OCI-M1 (cell line): ENCODE measurements around the gene CD302.
A peak's percentile ranks its signal among the peaks of the same experiment; 100 is the strongest.
"Not testable (repeated sequence)": the region's sequence is repeated elsewhere in the genome, so short reads cannot be mapped to it uniquely, and the experiment has no call there.

Source experiments
- DNase-seq: peaks from one replicate; lab custom pipeline; 2025; lab: John Stamatoyannopoulos, UW

The CD302 gene

DNA sequence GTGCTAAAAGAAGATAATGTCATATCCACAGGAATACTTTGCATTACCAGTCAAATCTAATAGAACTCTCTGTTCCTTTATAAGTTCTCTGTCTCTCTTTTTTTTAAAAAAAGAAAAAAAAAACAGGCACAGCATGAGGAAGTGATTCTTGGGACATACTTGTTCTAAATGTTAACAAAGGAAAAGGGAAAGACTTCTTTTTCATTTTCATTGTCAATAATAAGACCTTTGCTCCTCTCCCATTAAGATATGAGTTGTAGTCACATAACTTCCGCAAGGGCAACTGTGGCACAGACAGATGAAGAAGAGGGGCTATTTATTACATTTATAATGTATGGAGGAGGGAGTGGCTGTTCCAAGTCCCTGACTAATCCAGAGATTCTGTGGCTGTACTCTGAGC lies 4.7 kb downstream of the CD302 start:
- no peak for DNase-seq

DNA sequence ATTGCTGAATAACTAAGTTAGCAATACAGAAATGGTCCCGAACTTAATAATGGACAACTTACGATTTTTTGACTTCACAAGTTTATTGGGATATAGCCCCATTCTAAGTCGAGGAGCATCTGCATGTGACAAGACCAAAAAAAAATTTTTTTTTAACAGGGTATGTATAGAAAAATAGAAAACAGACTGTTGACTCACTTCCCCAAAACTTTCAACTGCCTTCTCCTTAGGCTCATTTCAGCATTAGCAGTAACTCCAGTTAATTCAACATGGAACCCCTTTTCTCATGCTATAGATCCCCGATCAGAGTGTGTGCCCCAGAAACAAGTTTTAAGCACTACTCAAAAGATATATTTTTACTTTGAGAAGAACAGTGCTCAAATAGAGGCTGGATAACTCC lies 5.4 kb downstream of the CD302 start:
- DNase-seq: no peak

DNA sequence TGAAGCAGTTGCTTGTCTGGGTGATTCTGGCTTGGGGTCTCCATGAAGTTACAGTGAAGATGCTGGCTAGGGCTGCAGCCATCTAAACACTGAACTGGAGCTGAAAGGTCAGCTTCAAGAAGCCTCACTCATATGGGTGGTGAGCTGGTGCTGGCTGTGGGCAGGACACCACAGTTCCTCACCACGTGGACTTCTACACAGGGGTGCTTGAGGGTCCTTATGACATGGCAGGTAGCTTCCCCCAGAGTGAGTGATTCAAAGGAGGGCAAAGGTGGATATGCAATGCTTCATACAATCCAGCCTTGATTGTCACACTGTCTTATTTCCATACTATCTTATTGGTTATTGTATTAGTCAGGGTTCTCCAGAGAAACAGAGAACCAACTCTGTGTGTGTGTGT lies 6.0 kb downstream of the CD302 start:
- no peak for DNase-seq

DNA sequence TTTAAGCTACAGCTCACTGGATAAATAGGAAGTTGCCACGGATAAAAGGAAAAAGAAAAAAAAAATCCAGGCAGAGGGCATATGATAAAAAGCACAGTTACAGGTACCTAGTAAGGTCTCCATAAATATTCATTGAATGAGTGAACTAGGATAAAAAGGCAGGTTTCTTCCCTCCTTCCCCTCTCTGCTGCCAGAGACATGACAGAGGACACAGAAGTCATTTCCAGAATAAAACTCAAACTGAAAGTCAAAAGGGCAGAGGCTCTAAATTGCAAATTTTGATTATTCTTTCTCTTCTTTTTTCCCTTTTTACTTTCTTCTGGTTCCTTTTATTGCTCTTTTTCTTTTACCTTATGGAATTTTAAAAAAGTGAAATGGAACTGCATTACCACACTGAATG lies 7.7 kb downstream of the CD302 start:
- DNase-seq: no peak

DNA sequence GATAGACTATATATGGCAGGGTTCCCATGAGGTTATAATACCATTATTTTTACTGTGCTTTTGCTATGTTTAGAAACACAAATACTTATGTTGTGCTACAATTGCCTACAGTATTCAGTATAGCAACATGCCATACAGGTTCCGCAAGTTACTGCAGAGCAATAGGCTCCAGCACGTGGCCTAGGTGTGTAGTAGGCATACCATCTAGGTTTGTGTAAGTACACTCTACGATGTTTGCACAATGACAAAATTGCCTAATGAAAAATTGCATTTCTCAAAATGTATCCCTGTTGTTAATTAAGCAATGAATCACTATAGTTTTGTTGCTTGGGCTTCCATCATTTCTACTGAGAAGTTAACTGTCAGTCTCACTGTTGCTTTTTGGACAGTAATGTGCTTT lies 9.8 kb downstream of the CD302 start:
- no peak for DNase-seq

DNA sequence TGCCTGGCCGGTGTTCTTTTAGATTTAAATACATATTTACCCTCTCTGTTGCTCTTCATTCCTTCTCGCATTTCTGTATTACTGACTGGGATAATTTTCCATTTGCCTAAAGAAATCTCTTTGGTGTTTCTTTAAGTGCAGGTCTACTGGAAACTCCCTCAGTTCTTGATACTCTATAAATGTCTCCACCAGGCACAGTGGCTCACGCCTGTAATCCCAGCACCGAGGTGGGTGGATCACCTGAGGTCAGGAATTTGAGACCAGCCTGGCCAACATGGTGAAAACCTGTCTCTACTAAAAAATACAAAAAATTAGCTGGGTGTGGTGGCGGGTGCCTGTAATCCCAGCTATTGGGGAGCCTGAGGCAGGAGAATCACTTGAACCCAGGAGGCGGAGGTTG lies 10.4 kb downstream of the CD302 start:
- DNase-seq: not testable (repeated sequence)

DNA sequence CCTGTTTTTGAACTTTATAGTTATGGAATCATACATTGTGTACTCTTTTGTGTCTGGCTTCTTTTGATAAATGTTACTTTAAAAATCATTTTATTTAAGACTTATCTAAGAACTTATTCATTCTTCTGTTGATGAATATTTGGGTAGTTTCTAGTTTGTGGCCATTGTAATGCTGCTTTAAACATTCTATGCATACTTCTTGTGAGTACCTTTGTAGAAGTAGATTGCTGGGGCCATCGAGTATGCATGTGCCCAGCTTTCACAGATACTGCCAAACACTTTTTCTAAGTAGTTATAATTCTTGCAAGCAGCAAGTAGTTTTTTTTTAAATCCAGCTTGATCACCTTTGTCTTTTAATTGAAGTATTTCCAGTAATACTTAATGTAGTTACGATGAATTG lies 11.1 kb downstream of the CD302 start:
- DNase-seq: no peak

DNA sequence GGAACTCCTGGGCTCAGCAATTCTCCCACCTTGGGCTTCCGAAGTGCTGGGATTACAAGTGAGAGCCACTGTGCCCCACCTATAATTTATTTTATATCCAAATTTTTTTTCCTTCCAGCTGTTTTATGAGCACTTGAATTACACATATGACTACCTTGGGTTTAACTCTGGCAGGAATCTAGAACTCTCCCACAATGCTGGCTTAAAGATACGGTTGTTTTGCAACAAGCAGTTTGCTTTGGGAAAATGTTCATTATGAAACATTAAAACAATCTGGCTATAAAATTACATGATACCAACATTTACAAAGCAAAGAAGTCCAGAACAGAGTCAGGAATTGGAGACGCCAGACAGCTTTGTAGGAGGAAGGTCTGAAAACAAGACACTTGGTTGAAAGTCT lies 12.8 kb downstream of the CD302 start:
- no peak for DNase-seq

DNA sequence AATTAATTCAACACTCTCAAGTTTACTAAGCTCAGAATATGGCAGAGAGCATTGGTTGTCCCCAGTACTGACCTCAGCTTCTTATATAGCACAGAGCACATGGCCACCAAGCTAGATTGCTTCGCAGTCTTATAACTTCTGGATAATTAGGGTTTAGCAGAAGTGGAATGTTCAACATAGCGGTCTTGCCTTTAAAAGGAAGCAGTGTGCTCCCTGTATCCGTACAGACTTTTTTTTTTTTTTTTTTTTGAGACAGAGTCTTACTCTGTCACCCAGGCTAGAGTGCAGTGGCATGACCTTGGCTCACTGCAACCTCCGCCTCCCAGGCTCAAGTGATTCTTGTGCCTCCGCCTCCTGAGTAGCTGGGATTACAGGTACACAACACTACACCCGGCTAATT lies 13.3 kb downstream of the CD302 start:
- DNase-seq: not testable (repeated sequence)

DNA sequence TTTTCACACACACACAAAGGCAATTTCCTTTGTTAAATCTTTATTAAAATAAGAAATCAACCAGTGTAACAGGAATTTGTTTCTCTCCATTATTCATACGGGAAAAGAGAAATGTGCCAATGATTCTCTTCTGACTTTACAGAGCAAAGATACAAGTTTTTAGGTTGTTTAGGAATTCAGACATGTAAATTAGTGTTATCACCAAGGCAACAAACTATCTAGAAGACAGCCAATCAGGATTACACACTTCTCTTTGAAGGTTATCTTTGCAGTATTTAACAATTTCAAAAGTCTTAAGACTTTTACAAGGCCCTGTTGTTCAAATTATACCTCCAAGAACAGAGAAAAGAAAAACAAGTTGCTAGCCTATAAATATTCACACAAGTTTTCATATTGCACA lies 14.5 kb downstream of the CD302 start:
- no peak for DNase-seq

DNA sequence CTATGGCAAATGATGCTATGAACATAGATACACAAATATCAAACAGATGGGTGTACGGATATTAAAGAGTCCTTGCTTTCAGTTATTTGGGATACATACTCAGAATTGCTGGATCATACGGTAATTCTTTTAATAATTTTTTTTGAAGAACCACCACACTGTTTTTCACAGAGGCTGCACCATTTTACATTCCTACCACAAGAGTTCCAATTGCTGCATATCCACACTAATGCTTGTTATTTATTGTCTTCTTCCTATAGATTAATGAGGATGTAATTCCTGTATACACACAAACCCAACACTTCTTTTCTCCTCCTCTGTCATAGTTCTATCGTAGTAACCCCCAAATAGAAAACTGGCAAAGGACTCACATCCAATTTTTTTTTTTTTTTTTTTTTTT lies 21.7 kb downstream of the CD302 start:
- DNase-seq: no peak

DNA sequence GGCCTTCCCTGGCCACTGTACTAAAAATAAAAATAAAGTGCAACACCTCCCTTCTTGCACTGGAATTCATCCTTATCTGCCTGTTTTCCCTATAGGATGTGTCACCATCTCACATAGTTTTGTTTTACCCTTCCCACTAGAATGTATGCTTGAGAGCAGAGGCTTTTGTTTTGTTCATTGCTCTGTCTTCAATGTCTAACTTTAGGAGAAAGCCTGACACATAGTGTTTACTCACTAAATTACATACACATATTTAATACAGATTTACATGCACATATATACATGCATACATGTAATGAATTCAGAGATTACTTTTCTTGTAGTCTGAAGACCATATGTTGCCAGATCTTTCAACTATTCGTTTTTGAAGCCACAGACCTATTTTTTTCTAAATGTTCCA lies 23.0 kb downstream of the CD302 start:
- DNase-seq: peak; percentile 26

DNA sequence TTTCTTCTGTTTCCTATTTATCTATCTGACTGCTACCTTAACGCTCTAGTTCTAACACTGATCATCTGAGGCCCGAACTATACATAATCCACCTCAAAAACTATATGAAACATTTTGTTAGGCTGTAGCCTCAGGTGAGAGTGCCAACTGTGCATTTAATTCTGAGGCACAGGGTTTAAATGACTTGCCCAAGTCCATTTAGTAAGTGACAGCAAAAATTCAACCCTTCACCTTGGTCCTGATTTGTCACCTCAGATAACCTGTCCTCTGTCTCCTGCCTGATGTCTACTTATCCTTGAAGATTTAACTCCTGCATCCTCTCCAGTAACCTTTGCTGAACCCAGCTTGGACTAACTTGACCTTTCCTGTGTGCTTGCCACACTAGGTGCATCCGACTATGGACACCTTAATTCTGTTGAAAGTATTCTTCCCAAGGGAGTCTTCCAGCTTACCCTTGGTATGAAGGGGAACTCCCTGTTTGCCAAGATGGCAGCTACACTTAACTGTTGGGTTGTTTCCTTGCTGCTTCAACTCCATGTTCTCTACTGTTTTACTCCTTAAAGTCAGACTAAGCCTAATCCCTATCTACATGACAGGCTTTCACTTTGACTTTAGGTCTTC lies 23.5 kb downstream of the CD302 start:
- no peak for DNase-seq

DNA sequence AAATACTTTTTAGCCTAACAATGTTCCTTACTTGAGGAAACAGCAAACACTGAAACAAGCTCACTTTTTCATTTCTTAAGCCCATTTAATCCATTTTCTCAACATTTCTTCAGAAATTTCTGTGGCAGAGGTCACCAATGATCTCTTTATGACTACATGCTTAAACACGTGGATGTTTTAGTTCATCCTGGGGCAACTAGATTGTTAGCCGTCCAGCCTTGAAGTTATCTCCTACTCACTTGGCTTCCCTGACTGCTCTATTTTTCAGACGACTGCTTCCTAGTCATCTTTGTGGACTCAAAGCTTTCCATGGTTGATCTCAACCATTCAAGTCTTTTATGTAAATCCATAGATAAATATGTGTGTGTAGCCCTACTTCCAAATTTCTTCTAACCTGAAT lies 24.1 kb downstream of the CD302 start:
- DNase-seq: no peak

DNA sequence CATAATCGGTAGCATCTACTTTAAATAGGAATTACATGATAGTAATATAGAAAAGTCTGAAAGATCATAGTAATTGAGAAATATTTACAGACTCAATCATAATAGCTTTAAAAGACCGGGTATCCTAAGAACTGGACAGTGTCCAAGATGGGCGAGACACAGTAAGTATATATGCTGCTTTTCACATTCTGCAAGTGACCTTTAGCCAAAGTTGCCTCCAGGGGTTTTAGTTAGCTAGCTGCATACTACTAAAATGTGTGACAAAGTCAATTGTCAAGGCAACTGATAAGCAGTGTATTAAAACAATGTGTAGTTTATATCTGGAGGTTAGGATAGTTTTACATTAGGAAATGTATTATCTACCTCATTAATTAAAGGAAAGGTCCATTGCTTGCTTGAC lies 24.6 kb downstream of the CD302 start:
- DNase-seq: no peak

DNA sequence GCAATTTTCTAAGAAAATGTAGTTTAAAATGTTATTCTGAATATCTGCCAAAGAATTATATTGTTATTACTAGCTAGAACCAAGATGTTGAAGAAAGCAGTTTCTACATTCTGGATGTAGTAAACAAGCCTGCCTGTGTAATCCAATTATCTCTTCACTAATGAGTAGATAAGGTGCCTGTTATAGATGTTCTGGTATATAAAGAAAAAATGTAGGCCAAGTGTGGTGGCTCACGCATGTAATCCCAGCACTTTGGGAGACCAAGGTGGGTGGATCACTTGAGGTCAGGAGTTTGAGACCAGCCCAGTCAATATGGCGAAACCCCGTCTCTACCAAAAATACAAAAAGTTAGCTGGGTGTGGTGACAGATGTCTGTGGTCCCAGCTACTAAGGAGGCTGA lies 28.9 kb downstream of the CD302 start:
- DNase-seq: no peak

DNA sequence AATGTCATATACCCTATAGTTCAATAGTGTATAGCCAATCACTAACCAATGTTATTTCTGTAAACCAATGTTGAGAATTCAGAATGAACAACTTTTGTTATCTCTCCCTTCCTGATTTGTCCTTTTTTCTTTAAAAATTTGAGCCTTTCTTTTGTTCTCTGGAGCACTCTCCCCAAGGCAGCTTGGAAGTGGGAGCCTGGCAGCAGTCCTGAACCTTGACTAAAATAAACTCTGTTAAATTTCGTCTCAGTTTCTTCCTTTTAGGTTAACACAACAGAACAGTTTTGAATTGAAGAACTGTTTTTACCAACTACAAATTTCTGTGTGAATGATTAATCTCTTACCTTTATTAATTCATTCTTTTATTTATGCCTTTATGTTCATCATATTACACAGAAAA lies 35.9 kb downstream of the CD302 start:
- DNase-seq: no peak

DNA sequence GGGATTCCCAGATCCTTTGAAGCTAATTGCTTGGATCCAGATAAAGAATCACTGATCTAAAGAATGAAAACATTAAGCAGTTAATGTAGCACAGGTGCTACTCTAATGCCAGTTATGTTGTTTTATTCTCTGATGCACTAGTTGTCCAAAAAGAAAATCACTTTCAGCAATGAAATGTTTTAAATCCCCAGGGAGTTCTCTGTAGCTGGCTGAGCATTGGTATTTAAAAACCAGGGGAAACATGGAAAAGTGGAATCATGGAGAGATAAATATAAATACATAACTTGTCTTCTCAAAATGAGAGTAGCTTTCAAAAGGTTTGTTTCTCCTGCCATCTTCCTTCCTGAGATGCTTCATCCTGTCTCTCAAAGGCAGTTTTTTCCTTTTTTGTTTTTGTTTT lies 37.7 kb downstream of the CD302 start:
- no peak for DNase-seq

DNA sequence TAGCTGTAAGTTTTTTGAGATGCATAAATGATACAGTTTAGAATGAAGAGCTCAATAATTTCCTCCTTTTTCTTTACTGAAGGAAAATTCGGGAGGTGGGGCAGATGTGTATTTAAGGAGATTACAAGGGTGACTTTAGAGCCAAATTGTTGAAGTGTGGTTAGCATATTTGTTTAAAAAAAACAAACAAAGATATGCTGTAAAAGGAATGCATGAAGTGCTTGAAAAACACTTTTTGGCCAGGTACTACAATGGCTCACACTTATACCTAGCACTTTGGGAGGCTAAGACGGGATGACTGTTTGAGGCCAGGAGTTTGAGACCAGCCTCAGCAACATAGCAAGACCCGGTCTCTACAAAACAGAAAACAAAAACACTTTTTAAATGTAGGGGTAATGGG lies 38.4 kb downstream of the CD302 start:
- no peak for DNase-seq

DNA sequence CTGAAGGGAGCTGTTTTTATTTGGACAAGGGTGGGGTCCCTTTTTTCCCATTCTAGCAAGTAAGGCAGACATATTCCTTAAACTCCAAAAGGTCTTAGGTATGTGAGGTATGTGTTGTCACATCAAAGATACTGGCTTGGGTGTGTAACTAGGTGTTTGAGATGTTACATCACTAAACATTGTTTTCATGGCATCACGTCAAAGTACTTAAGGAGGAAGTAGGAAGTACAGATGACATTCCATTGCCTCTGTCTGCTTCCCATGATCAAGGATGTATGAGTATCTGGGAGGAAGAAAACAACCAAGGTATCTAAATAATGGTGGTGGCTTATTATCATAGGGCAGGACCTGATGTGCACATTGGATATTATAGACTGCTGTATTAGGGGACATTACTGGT lies 39.3 kb downstream of the CD302 start:
- DNase-seq: no peak

DNA sequence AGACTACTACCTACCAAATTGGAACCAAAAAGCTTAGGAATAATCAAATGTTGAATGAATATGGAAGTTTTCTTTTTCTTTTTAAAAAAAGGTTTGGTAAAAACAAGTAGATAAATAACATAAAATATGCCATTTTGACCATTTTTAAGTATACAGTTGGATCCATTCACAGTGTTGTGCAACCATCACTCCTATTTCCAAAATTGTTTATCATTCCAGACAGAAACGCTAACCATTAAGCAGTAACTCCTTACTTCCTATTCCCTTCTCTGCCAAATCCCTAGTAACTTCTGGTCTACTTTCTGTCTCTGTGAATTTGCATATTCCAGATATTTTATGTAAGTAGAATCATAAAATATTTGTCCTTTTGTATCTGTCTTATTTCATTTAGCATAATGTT lies 39.8 kb downstream of the CD302 start:
- no peak for DNase-seq

DNA sequence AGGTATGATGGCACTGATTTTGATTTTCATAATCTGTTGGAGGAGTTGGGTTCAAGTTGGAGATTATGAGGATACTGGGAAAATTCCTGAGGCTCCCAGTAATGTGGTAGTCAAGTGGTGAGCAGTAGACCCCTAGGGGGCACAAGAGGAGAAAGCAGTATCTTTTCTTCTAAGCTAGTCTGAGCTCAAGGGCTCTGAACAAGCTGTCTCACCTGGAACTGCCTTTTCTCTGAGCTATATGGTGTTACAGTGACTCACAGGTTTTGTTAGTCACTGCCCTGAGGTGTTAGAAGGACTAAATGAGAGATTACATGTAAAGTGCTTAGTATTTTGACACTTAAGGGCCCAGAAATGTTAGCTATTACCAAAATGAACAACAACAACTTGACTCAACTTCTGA lies 42.2 kb downstream of the CD302 start:
- no peak for DNase-seq

DNA sequence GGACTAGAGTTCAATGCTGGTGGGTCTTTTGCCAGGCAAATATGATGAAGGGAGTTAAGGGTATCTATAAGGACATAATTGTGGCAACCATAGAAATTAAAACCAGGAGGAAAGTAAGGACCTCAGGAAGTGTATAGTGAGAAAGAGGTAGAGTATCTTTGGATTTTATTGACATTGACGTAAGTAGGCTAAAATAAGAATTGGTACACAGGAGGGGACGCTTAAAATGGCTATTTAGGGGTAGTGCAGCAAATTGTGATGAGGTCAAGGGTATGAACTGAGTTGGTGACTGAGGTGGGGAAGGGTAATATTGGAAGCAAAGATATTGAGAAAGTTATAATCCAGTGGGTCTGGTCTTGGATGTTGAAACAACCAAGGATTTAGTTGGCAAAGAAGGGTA lies 43.0 kb downstream of the CD302 start:
- DNase-seq: no peak

DNA sequence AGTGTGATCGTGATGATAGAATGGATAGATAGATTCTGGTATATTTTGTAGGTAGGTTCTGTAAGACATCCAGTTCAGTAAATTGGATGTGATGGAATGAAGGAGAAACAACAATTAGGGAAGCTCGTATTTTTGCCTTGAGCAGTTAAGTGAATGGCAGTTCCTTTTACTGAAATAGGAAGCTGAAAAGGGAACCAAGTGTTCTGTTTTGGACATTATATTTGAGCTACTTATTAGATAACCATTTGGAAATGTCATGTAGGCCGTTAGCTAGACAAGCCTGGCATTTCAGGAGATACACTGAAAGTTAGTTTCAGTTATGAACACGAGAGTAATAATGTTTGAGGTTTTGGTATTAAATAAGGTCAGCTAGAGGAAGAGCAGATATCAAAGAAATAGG lies 44.2 kb downstream of the CD302 start:
- DNase-seq: no peak

DNA sequence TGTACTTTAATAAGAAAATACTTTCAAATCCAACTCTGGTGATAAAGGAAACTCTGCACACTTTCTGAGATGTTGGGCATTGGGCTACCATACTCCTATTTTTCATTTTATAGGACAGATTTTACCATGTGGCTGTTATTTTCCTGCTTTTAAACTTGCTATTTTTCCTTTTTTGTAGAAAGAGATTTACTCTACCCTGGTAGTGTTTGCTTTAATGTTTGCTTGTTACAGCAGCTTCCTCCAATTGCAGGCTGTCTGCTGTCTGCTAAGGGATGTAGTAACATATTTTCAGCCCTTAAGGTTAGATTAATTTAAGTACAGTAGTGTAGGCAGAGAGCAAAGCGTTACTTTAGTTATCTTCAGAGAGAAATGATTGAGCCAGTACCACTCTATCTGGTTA lies 47.1 kb downstream of the CD302 start:
- DNase-seq: no peak
